Mucosa of rectum (tissue), 2 donors: ENCODE measurements around the gene TBC1D19.
"Not testable (repeated sequence)": the region's sequence is repeated elsewhere in the genome, so short reads cannot be mapped to it uniquely, and the experiment has no call there.

Source experiments
- H3K27ac ChIP-seq, 2 donors: one replicate each; pipeline ENCODE4 v1.7.0; 2013; ENCODE audit warnings: inconsistent platforms in 2 of 2, low read depth in 2 of 2, low read length in 2 of 2
- H3K27me3 ChIP-seq, 2 donors: one replicate each; pipeline ENCODE4 v1.7.0; 2013; ENCODE audit warnings: low read length in 2 of 2; ENCODE audit not compliant: control insufficient read depth in 2 of 2, insufficient read depth in 2 of 2
- H3K36me3 ChIP-seq, 2 donors: one replicate each; pipeline ENCODE4 v1.7.0; 2013; ENCODE audit warnings: low read length in 2 of 2; ENCODE audit not compliant: control insufficient read depth in 2 of 2, insufficient read depth in 2 of 2
- H3K4me1 ChIP-seq, 2 donors: one replicate each; pipeline ENCODE4 v1.7.0; 2013; ENCODE audit warnings: low read length in 2 of 2, mild to moderate bottlenecking in 1 of 2; ENCODE audit not compliant: control insufficient read depth in 2 of 2, insufficient read depth in 2 of 2
- H3K4me3 ChIP-seq, 2 donors: one replicate each; pipeline ENCODE4 v1.7.0; 2013; ENCODE audit warnings: low read length in 2 of 2
- H3K9ac ChIP-seq, 2 donors: one replicate each; pipeline ENCODE4 v1.7.0; 2013; ENCODE audit warnings: low read length in 2 of 2, low read depth in 1 of 2, mild to moderate bottlenecking in 1 of 2
- H3K9me3 ChIP-seq, 2 donors: one replicate each; pipeline ENCODE4 v1.7.0; 2013; ENCODE audit warnings: low read length in 2 of 2; ENCODE audit not compliant: control insufficient read depth in 2 of 2
- donor health status: healthy.
- donor health status: Normal muscosa, but diverticular disease.

The TBC1D19 gene

GRCh38 chr4:26670903-26671537, 87.1 kb downstream of the TBC1D19 start:
- H3K27ac ChIP-seq, result no peak overlapping the region
- no peaks in the 10 kb centered on the region for H3K4me1 ChIP-seq
- no peaks in the 10 kb centered on the region for H3K36me3 ChIP-seq
- no peak overlapping the region for H3K4me3 ChIP-seq
- no peak overlapping the region for H3K9ac ChIP-seq
- H3K9me3 ChIP-seq, result no peaks in the 10 kb centered on the region
- no peaks in the 10 kb centered on the region for H3K27me3 ChIP-seq

GRCh38 chr4:26679040-26679695, 95.3 kb downstream of the TBC1D19 start:
- not testable (repeated sequence) for H3K27me3 ChIP-seq, H3K27ac ChIP-seq, H3K4me1 ChIP-seq, H3K36me3 ChIP-seq, H3K9me3 ChIP-seq, H3K4me3 ChIP-seq, H3K9ac ChIP-seq

GRCh38 chr4:26682436-26682835, 98.6 kb downstream of the TBC1D19 start:
- Histone ChIP-seq H3K9ac (no peak overlapping the region), H3K9me3 (peaks cover 3% of the 10 kb centered on the region in 2 donors)

GRCh38 chr4:26685250-26685649, 101.4 kb downstream of the TBC1D19 start:
- H3K4me1 ChIP-seq, result no peaks in the 10 kb centered on the region
- no peak overlapping the region for H3K4me3 ChIP-seq
- peaks cover 0 to 2% of the 10 kb centered on the region in 2 donors for H3K36me3 ChIP-seq
- no peaks in the 10 kb centered on the region for H3K9me3 ChIP-seq
- H3K27ac ChIP-seq, result no peak overlapping the region
- H3K27me3 ChIP-seq, result no peaks in the 10 kb centered on the region
- H3K9ac ChIP-seq, result no peak overlapping the region

More at GRCh38 chr4:26682436-26682835, 98.6 kb downstream of the TBC1D19 start:
- no peak overlapping the region for H3K27ac ChIP-seq
- H3K36me3 ChIP-seq, result peaks cover 0 to 2% of the 10 kb centered on the region in 2 donors
- no peaks in the 10 kb centered on the region for H3K27me3 ChIP-seq
- H3K4me1 ChIP-seq, result no peaks in the 10 kb centered on the region
- no peak overlapping the region for H3K4me3 ChIP-seq

- H3K27me3 ChIP-seq, result no peaks in the 10 kb centered on the region
- peaks cover 0 to 2% of the 10 kb centered on the region in 2 donors for H3K36me3 ChIP-seq
- no peak overlapping the region for H3K27ac ChIP-seq
- H3K4me1 ChIP-seq, result no peaks in the 10 kb centered on the region
- no peak overlapping the region for H3K4me3 ChIP-seq
- no peak overlapping the region for H3K9ac ChIP-seq
- no peaks in the 10 kb centered on the region for H3K9me3 ChIP-seq
Observed at GRCh38 chr4:26687728-26688127, 103.8 kb downstream of the TBC1D19 start.

- no peak overlapping the region for H3K27ac ChIP-seq
- no peak overlapping the region for H3K9ac ChIP-seq
- H3K27me3 ChIP-seq, result no peaks in the 10 kb centered on the region
- no peak overlapping the region for H3K4me3 ChIP-seq
- H3K36me3 ChIP-seq, result no peaks in the 10 kb centered on the region
- no peaks in the 10 kb centered on the region for H3K9me3 ChIP-seq
- no peaks in the 10 kb centered on the region for H3K4me1 ChIP-seq
Observed at GRCh38 chr4:26690506-26690905, 106.6 kb downstream of the TBC1D19 start.

- no peak overlapping the region for H3K27ac ChIP-seq
- H3K4me3 ChIP-seq, result no peak overlapping the region
Observed at GRCh38 chr4:26692014-26692726, 108.3 kb downstream of the TBC1D19 start.

GRCh38 chr4:26694131-26694530, 110.2 kb downstream of the TBC1D19 start:
- not testable (repeated sequence) for H3K27me3 ChIP-seq, H3K9ac ChIP-seq, H3K4me3 ChIP-seq, H3K36me3 ChIP-seq, H3K4me1 ChIP-seq, H3K27ac ChIP-seq, H3K9me3 ChIP-seq

More at GRCh38 chr4:26692014-26692726, 108.3 kb downstream of the TBC1D19 start:
- H3K4me1 ChIP-seq, result no peaks in the 10 kb centered on the region
- H3K27me3 ChIP-seq, result no peaks in the 10 kb centered on the region
- H3K9me3 ChIP-seq, result no peaks in the 10 kb centered on the region
- no peaks in the 10 kb centered on the region for H3K36me3 ChIP-seq
- H3K9ac ChIP-seq, result no peak overlapping the region

- Histone ChIP-seq H3K9me3 (no peaks in the 10 kb centered on the region), H3K27ac (no peak overlapping the region), H3K9ac (no peak overlapping the region), H3K27me3 (no peaks in the 10 kb centered on the region), H3K4me3 (no peak overlapping the region), H3K4me1 (no peaks in the 10 kb centered on the region), H3K36me3 (no peaks in the 10 kb centered on the region)
Observed at GRCh38 chr4:26700110-26700509, 116.2 kb downstream of the TBC1D19 start.

GRCh38 chr4:26701095-26701494, 117.2 kb downstream of the TBC1D19 start:
- H3K4me3 ChIP-seq, result no peak overlapping the region
- H3K4me1 ChIP-seq, result no peaks in the 10 kb centered on the region
- no peak overlapping the region for H3K9ac ChIP-seq
- no peaks in the 10 kb centered on the region for H3K36me3 ChIP-seq
- no peak overlapping the region for H3K27ac ChIP-seq
- no peaks in the 10 kb centered on the region for H3K9me3 ChIP-seq
- no peaks in the 10 kb centered on the region for H3K27me3 ChIP-seq
